AG09309 (cell line): ENCODE data around the gene DLGAP1.

ENCODE experiments used
- DNase-seq: peaks from one replicate; pipeline ENCODE4 v3.0.0-alpha.2; 2010; ENCODE audit warnings: low read depth
- H3K4me3 ChIP-seq: 2 replicates; pipeline ENCODE4 v1.5.1; 2011; ENCODE audit warnings: mild to moderate bottlenecking, low read depth, low read length, moderate library complexity; ENCODE audit not compliant: control insufficient read depth
- TF ChIP-seq, protein P1 (sequence below): IDR thresholded peaks from 2 replicates; pipeline ENCODE4 v1.5.1; 2011; ENCODE audit warnings: mild to moderate bottlenecking, low read depth, low read length, inconsistent platforms; ENCODE audit not compliant: insufficient read depth, control insufficient read depth; ENCODE audit errors: missing control alignments

Gene DLGAP1

DNA sequence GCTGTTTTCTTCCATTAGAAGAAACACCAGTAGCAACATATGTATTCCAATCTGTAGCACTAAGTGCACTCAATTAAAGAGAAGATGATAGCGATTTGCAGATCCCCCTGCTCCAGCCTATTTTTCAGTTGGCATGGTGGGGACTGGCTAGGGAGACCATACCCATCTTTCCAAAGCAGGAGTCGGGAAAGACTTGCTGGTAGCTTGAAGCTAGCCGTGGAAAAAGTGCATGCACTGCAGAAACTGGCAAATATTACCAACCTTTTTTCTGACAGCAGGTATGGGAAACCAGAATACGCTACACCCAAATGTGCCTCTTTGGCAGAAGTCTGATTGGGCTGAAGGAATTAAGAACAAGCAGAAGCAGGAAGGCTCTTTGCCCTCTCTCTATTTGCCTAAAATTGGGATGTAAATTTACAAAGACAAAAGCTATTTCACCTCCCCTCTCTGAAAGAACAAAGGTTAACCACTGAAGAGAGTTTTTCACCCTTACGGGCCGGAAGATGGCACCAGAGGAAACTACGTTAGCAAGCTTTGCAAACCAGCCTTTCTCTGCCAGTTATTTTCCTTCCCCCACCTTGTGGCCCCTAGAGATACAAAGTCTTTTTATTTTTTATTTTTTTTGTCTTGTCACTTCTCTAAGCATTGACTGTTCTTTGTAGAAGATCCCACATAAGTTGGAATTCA lies 273.1 kb downstream of the DLGAP1 start:
- no peak overlapping the region for H3K4me3 ChIP-seq

GRCh38 chr18:4181086-4181485 lies 274.0 kb downstream of the DLGAP1 start:
- H3K4me3 ChIP-seq, result no peak overlapping the region
- TF ChIP-seq, protein P1, sequence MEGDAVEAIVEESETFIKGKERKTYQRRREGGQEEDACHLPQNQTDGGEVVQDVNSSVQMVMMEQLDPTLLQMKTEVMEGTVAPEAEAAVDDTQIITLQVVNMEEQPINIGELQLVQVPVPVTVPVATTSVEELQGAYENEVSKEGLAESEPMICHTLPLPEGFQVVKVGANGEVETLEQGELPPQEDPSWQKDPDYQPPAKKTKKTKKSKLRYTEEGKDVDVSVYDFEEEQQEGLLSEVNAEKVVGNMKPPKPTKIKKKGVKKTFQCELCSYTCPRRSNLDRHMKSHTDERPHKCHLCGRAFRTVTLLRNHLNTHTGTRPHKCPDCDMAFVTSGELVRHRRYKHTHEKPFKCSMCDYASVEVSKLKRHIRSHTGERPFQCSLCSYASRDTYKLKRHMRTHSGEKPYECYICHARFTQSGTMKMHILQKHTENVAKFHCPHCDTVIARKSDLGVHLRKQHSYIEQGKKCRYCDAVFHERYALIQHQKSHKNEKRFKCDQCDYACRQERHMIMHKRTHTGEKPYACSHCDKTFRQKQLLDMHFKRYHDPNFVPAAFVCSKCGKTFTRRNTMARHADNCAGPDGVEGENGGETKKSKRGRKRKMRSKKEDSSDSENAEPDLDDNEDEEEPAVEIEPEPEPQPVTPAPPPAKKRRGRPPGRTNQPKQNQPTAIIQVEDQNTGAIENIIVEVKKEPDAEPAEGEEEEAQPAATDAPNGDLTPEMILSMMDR, result no peak
- DNase-seq, result no peak

More for the DNA sequence above, 273.1 kb downstream of the DLGAP1 start:
- TF ChIP-seq, protein P1, result no peak
- DNase-seq, result no peak

- TF ChIP-seq, protein P1, result no peak
- DNase-seq, result no peak
- no peak overlapping the region for H3K4me3 ChIP-seq
These were observed 282.7 kb downstream of the DLGAP1 start for GRCh38 chr18:4172196-4173100.

GRCh38 chr18:4157352-4157751 lies 297.8 kb downstream of the DLGAP1 start:
- TF ChIP-seq, protein P1, result no peak
- no peak overlapping the region for H3K4me3 ChIP-seq
- no peak for DNase-seq

GRCh38 chr18:4146797-4147196 lies 308.3 kb downstream of the DLGAP1 start:
- TF ChIP-seq, protein P1, result no peak
- no peak for DNase-seq
- H3K4me3 ChIP-seq, result no peak overlapping the region

- no peak for DNase-seq
- TF ChIP-seq, protein P1, result no peak
These were observed 310.9 kb downstream of the DLGAP1 start for GRCh38 chr18:4144201-4144600.

More at GRCh38 chr18:4144201-4144600, 310.9 kb downstream of the DLGAP1 start:
- no peak overlapping the region for H3K4me3 ChIP-seq
